DND-41 (cell line): Measurements from ENCODE around the gene PXK.

Experiments used
- CTCF ChIP-seq: IDR thresholded peaks from 2 replicates; pipeline ENCODE4 v1.5.1; 2012; ENCODE audit warnings: borderline replicate concordance, low read length, moderate library complexity, mild to moderate bottlenecking; ENCODE audit not compliant: poor library complexity, severe bottlenecking; ENCODE audit errors: extremely low read depth
- EZH2 ChIP-seq: IDR thresholded peaks from 3 replicates; pipeline ENCODE4 v1.6.1; 2012; ENCODE audit warnings: borderline replicate concordance, low read depth, mild to moderate bottlenecking, moderate library complexity, low read length, inconsistent platforms; ENCODE audit not compliant: severe bottlenecking

GRCh38 chr3:58462829-58463180 is 130.1 kb downstream of the PXK start:
- TF ChIP-seq CTCF, result no peak
- no peak for TF ChIP-seq EZH2
